GM13977 (cell line): ENCODE data around the gene CDK17.

ENCODE experiments used
- DNase-seq: peaks from one replicate; pipeline ENCODE4 v3.0.0; 2012; ENCODE audit warnings: low spot score
- in situ Hi-C: fragments of 300-500 bp; cut with MboI; formaldehyde crosslinking; loops from one replicate; pipeline ENCODE4 v1.12.0; 2022; ENCODE audit warnings: low sequenced_read_pairs, low pct_unique_long_range_greater_than_20kb, mixed read lengths, inconsistent platforms; ENCODE audit not compliant: unreplicated experiment
- TF ChIP-seq, protein P1 (sequence below): IDR thresholded peaks from 2 replicates; pipeline ENCODE4 v1.5.1; 2012; ENCODE audit warnings: mild to moderate bottlenecking, control low read depth; ENCODE audit not compliant: insufficient read depth; ENCODE audit errors: extremely low read depth, missing control alignments

Gene CDK17

DNA sequence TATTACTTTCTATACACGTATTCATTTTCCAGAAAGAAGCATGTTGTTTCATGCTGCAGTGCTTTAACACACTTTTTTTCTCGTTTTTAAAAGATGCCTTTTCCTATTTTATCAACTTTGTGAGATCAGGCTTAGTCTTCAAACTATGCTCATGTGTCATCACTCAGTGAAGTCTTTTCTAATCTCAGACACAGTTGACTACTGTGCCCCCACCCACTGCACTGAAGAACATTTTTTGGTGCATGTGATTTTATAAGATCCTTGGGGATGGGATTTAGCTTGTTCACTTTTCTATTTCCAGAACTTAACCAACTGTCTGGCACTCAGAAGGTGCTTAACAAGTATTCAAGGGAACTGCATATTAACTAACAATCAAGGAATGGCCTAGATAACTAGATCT is 85.5 kb downstream of the CDK17 start:
- in situ Hi-C loops = no loop called here
- DNase-seq = no peak

DNA sequence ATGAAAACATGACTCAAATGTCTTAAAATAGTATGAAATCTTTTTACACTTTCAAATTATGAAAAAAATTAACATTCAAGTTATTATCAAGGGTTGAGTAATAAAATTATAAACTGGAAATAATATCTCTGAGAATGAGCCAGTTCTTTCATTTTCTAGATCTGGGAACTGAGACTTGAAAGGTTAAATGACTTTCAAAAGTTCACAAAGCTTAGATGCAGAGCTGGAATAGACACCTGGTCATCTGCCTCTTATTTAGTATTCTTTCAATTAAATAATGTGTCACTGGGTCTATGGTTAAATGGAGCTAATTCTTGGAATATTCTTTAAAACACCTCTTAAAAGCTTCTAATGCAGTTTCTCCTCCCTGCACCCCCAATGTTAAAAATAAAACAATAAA is 86.6 kb downstream of the CDK17 start:
- in situ Hi-C loops = no loop called here
- TF ChIP-seq, protein P1, sequence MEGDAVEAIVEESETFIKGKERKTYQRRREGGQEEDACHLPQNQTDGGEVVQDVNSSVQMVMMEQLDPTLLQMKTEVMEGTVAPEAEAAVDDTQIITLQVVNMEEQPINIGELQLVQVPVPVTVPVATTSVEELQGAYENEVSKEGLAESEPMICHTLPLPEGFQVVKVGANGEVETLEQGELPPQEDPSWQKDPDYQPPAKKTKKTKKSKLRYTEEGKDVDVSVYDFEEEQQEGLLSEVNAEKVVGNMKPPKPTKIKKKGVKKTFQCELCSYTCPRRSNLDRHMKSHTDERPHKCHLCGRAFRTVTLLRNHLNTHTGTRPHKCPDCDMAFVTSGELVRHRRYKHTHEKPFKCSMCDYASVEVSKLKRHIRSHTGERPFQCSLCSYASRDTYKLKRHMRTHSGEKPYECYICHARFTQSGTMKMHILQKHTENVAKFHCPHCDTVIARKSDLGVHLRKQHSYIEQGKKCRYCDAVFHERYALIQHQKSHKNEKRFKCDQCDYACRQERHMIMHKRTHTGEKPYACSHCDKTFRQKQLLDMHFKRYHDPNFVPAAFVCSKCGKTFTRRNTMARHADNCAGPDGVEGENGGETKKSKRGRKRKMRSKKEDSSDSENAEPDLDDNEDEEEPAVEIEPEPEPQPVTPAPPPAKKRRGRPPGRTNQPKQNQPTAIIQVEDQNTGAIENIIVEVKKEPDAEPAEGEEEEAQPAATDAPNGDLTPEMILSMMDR = no peak
- DNase-seq = no peak

More for the DNA sequence above, 85.5 kb downstream of the CDK17 start:
- TF ChIP-seq, protein P1 = no peak

DNA sequence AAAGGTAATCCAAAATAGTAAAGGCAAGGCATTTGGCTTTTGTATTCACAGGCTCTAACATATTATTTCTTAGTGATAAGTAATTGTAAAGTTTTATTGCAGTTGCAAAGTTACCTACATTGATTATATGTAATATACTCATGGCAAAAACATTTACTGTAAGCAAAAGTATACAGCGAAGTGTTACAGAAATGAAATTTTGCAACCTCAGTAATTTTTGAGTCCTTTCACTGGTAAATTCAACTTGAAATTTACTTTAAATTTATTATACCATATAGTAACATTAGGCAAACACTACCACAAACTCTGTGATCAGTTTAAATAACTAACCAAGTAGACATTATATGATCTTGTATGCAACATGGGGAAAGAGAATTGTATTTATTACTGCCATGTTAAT is 89.0 kb downstream of the CDK17 start:
- DNase-seq = no peak
- in situ Hi-C loops = no loop called here
- TF ChIP-seq, protein P1 = no peak

DNA sequence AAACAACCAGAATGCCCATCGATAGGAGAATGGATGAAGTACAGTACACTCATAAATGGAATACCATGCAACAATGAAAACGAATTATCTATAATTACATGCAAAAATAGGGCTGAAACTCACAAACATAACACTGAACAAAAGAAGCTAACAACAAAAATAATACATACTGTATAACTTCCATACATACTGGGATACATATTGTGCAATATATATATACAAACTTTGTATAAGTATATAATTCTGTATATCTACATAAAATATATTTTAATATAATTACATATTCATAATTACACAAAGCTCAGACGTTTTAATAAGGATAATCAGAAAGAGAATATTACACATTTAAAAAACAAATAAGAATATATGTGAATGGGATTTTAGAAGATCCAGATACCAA is 90.2 kb downstream of the CDK17 start:
- DNase-seq = no peak
- TF ChIP-seq, protein P1 = no peak
- in situ Hi-C loops = no loop called here

DNA sequence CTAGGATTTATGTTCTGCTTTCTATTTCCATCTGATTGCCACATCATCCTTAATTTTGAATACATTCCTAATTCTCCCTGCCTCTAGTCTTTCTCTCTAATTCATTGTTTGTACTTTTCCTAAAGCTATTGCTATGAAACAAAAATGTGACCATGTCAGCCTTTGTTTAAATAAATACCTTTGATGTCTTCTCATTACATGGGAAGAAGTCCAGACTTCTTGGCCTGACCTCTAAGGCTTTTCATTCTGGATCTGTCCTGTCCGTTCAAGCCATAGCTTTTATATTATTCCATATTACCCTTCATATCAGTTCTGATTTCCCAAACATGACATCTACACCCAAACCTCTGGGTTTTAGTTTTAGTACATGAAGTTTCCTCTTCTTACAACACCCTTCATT is 91.4 kb downstream of the CDK17 start:
- in situ Hi-C loops = no loop called here
- DNase-seq = no peak
- TF ChIP-seq, protein P1 = no peak

DNA sequence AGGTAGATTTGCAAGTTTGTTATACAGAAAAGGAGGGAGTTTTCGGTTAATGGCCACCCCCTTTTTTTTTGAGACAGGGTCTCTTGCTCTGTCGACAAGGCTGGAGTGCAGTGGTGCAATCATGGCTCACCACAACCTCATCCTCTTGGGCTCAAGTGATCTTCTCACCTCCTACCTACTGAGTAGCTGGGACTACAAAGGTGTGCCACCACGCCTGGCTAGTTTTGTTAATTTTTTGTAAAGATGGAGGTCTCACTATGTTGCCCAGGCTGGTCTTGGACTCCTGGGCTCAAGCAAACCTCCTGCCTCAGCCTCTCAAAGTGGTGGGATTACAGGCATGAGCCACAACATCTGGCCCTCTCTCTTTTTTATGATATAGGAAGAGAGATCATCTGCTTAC is 94.6 kb downstream of the CDK17 start:
- TF ChIP-seq, protein P1 = no peak
- in situ Hi-C loops = no loop called here
- DNase-seq = no peak

DNA sequence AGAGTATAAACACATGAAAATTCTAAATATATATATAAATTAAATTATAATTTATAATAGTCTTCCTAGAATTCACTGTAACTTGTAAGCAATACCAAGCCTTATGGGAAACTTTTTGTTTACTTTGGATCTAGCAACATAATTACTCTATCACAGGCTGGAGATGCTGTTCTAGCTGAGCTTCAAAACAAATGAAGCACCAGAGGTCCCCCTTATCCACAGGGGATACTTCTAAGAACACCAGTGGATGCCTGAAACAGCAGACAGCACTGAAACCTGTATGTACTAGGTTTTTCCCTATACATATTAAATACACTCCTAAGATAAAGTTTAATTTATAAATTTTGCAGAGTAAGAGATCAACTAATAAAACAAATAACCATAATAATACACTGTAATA is 96.6 kb downstream of the CDK17 start:
- TF ChIP-seq, protein P1 = no peak
- in situ Hi-C loops = no loop called here
- DNase-seq = no peak
